ENCODE measurements around the gene PDE1A. TPM values are rescaled to one million over a fixed set of nuclear protein-coding genes. Genes with fewer than 3 reads are reported as not detected.

PDE1A gene
- total RNA-seq, 1 experiment from 2014 or later: 0.15 TPM

DNA sequence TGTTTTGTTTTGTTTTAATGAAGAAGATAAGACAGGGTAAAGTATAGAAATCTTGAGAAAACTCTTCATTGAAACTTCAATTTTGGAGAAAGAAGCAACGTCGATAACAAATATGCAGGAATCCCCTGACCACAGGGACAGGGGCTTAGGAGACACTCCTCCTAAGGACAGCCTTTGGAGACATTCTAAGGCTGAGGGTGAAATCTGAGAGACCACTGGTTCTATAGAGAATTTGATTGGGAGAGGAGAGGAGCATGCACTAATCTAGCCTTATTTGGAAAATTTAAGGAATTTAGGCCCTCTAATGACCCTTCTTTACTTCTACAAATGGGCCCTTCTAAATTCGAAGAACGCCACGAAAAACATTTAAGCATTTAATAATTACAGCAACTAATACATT lies 233.5 kb downstream of the PDE1A start:
- H3K27me3 ChIP-seq (ENCODE audit: low read length): no peaks in the 10 kb centered on the region
- H3K4me3 ChIP-seq (ENCODE audit: low read length): no peak overlapping the region
- H2AFZ ChIP-seq (ENCODE audit: low read length): no peak overlapping the region
- no peaks in the 10 kb centered on the region for H3K9me3 ChIP-seq (ENCODE audit: low read length)
- no peak overlapping the region for H3K4me2 ChIP-seq (ENCODE audit: low read depth, low read length, poor library complexity, severe bottlenecking)
- no peaks in the 10 kb centered on the region for H3K4me1 ChIP-seq (ENCODE audit: low read length)
- no peak overlapping the region for H3K9ac ChIP-seq (ENCODE audit: low read length)
- H4K20me1 ChIP-seq (ENCODE audit: insufficient read depth, low read depth, low read length): no peaks in the 10 kb centered on the region
- H3K36me3 ChIP-seq (ENCODE audit: insufficient read depth, low read length): no peaks in the 10 kb centered on the region
- no peaks in the 10 kb centered on the region for H3K79me2 ChIP-seq (ENCODE audit: low read length)
- no peak for DNase-seq
- no peaks in the 10 kb centered on the region for H3K9me2 ChIP-seq (replicated peaks; ENCODE audit: insufficient read depth, low read length)
- no peak overlapping the region for H3K27ac ChIP-seq (ENCODE audit: low read length)

DNA sequence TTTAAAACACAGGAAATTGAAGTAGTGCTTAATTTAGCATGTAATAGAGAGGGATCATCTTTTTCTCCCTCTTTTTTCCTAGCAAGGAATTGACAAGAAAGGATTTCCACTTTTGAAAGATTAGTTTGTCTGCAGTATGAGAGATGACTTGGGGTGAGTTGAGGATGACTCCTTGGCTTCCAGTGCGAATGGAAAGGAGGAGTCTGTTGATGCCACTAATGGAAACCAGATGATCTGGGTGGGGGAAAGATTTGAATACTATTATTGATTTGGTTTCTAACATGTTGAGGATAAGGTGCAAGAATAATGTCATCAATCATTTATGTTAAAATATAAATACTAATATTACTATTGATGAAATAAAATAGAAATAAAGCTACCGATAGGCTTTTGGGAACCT lies 235.8 kb downstream of the PDE1A start:
- Histone ChIP-seq H3K9ac (ENCODE audit: low read length) (no peak overlapping the region), H3K9me2 (replicated peaks; ENCODE audit: insufficient read depth, low read length) (no peaks in the 10 kb centered on the region), H3K4me1 (ENCODE audit: low read length) (no peaks in the 10 kb centered on the region), H3K79me2 (ENCODE audit: low read length) (no peaks in the 10 kb centered on the region), H3K4me2 (ENCODE audit: low read depth, low read length, poor library complexity, severe bottlenecking) (no peak overlapping the region), H3K9me3 (ENCODE audit: low read length) (no peaks in the 10 kb centered on the region), H4K20me1 (ENCODE audit: insufficient read depth, low read depth, low read length) (no peaks in the 10 kb centered on the region), H3K36me3 (ENCODE audit: insufficient read depth, low read length) (no peaks in the 10 kb centered on the region), H3K27ac (ENCODE audit: low read length) (no peak overlapping the region), H3K4me3 (ENCODE audit: low read length) (no peak overlapping the region), H3K27me3 (ENCODE audit: low read length) (no peaks in the 10 kb centered on the region), H2AFZ (ENCODE audit: low read length) (no peak overlapping the region)
- no peak for DNase-seq

DNA sequence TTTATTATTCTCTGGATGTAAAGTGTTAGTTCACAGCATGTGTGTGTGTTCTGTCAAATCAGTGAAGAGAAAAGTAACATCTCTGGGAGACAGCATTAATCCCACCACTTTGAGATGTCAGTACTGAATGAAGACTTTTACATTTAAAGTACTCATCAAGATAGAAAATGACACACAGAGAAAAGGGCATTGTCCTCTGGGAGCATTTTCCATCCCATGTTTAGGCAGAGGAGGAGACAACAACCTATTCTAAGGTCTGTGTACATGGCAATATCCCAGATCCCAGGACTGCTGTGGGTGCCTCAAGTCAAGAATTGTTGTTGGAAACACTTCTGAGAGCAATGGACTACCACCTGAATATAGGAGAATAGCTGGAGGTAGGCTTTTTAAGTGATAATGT lies 239.7 kb downstream of the PDE1A start:
- no peak overlapping the region for H3K4me2 ChIP-seq (ENCODE audit: low read depth, low read length, poor library complexity, severe bottlenecking)

DNA sequence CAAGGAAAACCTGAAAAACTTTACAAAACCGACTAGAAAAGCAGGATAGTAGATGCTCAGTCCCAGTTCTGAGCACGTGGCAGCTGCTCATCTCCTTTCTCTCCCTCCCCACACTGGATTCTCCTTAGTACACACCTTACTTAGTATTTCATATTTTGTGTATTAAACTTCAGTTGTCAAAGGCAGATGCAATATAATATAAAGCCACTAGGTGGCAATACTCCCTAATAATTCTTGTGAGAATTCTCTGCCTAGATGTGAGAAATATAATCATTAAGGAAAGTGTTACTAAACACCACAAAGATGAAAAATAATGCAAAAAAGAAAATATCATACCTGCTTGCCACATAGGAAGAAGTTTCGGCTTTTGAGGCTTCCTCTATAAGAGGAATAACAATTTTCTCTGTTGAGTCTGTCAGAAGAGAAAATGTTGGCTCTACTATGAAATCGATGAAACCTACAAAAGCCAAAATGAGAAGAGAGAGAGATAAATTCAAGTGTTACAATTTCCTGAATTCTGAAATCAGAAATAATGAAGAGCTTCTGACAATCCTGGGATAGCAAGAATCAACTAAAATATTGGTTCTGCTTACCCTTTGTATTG lies 240.6 kb downstream of the PDE1A start:
- Histone ChIP-seq H2AFZ (ENCODE audit: low read length) (no peak overlapping the region), H3K4me3 (ENCODE audit: low read length) (no peak overlapping the region), H4K20me1 (ENCODE audit: insufficient read depth, low read depth, low read length) (no peaks in the 10 kb centered on the region), H3K9ac (ENCODE audit: low read length) (no peak overlapping the region), H3K9me3 (ENCODE audit: low read length) (no peaks in the 10 kb centered on the region), H3K4me1 (ENCODE audit: low read length) (no peaks in the 10 kb centered on the region), H3K9me2 (replicated peaks; ENCODE audit: insufficient read depth, low read length) (no peaks in the 10 kb centered on the region), H3K4me2 (ENCODE audit: low read depth, low read length, poor library complexity, severe bottlenecking) (no peak overlapping the region), H3K27ac (ENCODE audit: low read length) (no peak overlapping the region), H3K79me2 (ENCODE audit: low read length) (no peaks in the 10 kb centered on the region), H3K27me3 (ENCODE audit: low read length) (no peaks in the 10 kb centered on the region), H3K36me3 (ENCODE audit: insufficient read depth, low read length) (no peaks in the 10 kb centered on the region)
- peak; percentile 83 for DNase-seq

More for the DNA sequence above, 239.7 kb downstream of the PDE1A start:
- Histone ChIP-seq H3K79me2 (ENCODE audit: low read length) (no peaks in the 10 kb centered on the region), H3K9ac (ENCODE audit: low read length) (no peak overlapping the region), H3K9me2 (replicated peaks; ENCODE audit: insufficient read depth, low read length) (no peaks in the 10 kb centered on the region), H4K20me1 (ENCODE audit: insufficient read depth, low read depth, low read length) (no peaks in the 10 kb centered on the region), H3K36me3 (ENCODE audit: insufficient read depth, low read length) (no peaks in the 10 kb centered on the region), H3K4me3 (ENCODE audit: low read length) (no peak overlapping the region), H3K27ac (ENCODE audit: low read length) (no peak overlapping the region), H2AFZ (ENCODE audit: low read length) (no peak overlapping the region), H3K4me1 (ENCODE audit: low read length) (no peaks in the 10 kb centered on the region), H3K27me3 (ENCODE audit: low read length) (no peaks in the 10 kb centered on the region), H3K9me3 (ENCODE audit: low read length) (no peaks in the 10 kb centered on the region)
- DNase-seq: no peak

DNA sequence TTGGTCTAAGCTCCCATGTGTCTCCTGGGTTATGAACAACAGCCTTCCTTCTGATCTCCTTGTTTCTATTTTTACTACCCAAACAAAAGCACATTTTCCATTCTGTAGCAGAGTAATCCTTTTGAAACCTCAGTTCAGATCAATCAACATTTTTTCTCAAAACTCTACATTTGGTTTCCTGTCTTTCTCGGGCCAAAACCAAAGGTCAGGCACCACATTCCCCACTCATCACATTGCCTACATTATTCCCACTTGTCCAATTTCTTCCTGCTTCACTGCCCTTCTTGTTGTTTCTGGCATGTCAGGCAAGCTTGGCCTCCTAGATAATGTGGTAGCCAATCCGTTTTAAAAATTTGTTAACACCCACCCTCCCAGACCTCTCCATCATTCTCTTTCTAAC lies 244.4 kb downstream of the PDE1A start:
- DNase-seq: no peak
- H3K27ac ChIP-seq (ENCODE audit: low read length): no peak overlapping the region
- H3K9me2 ChIP-seq (replicated peaks; ENCODE audit: insufficient read depth, low read length): no peaks in the 10 kb centered on the region
- H2AFZ ChIP-seq (ENCODE audit: low read length): no peak overlapping the region
- H3K4me2 ChIP-seq (ENCODE audit: low read depth, low read length, poor library complexity, severe bottlenecking): no peak overlapping the region
- no peaks in the 10 kb centered on the region for H3K36me3 ChIP-seq (ENCODE audit: insufficient read depth, low read length)
- H3K4me1 ChIP-seq (ENCODE audit: low read length): no peaks in the 10 kb centered on the region
- H3K27me3 ChIP-seq (ENCODE audit: low read length): no peaks in the 10 kb centered on the region
- H4K20me1 ChIP-seq (ENCODE audit: insufficient read depth, low read depth, low read length): no peaks in the 10 kb centered on the region
- no peak overlapping the region for H3K9ac ChIP-seq (ENCODE audit: low read length)
- no peaks in the 10 kb centered on the region for H3K9me3 ChIP-seq (ENCODE audit: low read length)
- H3K79me2 ChIP-seq (ENCODE audit: low read length): no peaks in the 10 kb centered on the region
- no peak overlapping the region for H3K4me3 ChIP-seq (ENCODE audit: low read length)

DNA sequence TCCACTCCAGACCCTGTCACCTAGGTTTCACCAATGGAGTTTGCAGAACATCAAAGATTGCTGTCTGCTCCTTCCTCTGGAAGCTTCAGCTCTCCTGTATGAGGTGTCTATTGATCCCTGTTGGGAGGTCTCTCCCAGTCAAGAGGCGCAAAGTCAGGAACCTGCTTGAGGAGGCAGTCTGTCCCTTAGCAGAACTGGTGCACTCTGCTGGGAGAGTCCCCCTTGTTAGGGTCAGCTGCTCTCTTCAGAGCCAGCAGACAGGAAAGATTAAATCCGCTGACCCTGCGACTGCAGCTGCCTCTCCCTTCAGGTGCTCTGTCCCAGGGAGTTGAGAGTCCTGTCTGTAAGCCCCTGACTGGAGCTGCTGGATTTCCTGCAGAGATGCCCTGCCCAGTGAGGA lies 245.5 kb downstream of the PDE1A start:
- no peak for DNase-seq
- H3K4me1 ChIP-seq (ENCODE audit: low read length): no peaks in the 10 kb centered on the region
- no peaks in the 10 kb centered on the region for H3K27me3 ChIP-seq (ENCODE audit: low read length)
- no peak overlapping the region for H3K4me3 ChIP-seq (ENCODE audit: low read length)
- no peaks in the 10 kb centered on the region for H3K36me3 ChIP-seq (ENCODE audit: insufficient read depth, low read length)
- no peaks in the 10 kb centered on the region for H3K9me2 ChIP-seq (replicated peaks; ENCODE audit: insufficient read depth, low read length)
- H3K9me3 ChIP-seq (ENCODE audit: low read length): no peaks in the 10 kb centered on the region
- H3K4me2 ChIP-seq (ENCODE audit: low read depth, low read length, poor library complexity, severe bottlenecking): no peak overlapping the region
- no peak overlapping the region for H2AFZ ChIP-seq (ENCODE audit: low read length)
- no peak overlapping the region for H3K27ac ChIP-seq (ENCODE audit: low read length)
- H4K20me1 ChIP-seq (ENCODE audit: insufficient read depth, low read depth, low read length): no peaks in the 10 kb centered on the region
- no peak overlapping the region for H3K9ac ChIP-seq (ENCODE audit: low read length)
- H3K79me2 ChIP-seq (ENCODE audit: low read length): no peaks in the 10 kb centered on the region

DNA sequence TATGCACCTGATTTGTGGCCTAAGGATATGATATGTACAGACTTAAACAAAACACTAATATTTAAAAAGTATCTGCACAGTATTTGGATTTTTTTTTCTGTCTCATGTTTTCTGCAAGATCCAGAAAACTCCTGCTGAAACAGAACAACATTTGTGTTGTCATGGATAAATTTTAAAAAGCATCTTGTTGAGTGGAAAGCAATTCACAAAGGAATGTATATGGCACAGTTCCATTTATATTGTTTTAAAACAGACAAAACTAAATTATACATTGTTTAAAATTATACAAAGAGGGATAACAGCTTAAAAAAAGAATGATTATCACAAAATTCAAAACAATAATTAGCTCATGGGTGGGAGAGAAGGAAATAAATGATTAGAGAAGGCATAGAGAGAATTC lies 247.7 kb downstream of the PDE1A start:
- no peaks in the 10 kb centered on the region for H3K4me1 ChIP-seq (ENCODE audit: low read length)
- no peaks in the 10 kb centered on the region for H3K79me2 ChIP-seq (ENCODE audit: low read length)
- H3K9me3 ChIP-seq (ENCODE audit: low read length): no peaks in the 10 kb centered on the region
- DNase-seq: no peak
- H3K27me3 ChIP-seq (ENCODE audit: low read length): no peaks in the 10 kb centered on the region
- H3K4me3 ChIP-seq (ENCODE audit: low read length): no peak overlapping the region
- H3K4me2 ChIP-seq (ENCODE audit: low read depth, low read length, poor library complexity, severe bottlenecking): no peak overlapping the region
- no peak overlapping the region for H3K9ac ChIP-seq (ENCODE audit: low read length)
- H3K9me2 ChIP-seq (replicated peaks; ENCODE audit: insufficient read depth, low read length): no peaks in the 10 kb centered on the region
- no peak overlapping the region for H3K27ac ChIP-seq (ENCODE audit: low read length)
- no peaks in the 10 kb centered on the region for H3K36me3 ChIP-seq (ENCODE audit: insufficient read depth, low read length)
- H2AFZ ChIP-seq (ENCODE audit: low read length): no peak overlapping the region
- no peaks in the 10 kb centered on the region for H4K20me1 ChIP-seq (ENCODE audit: insufficient read depth, low read depth, low read length)

DNA sequence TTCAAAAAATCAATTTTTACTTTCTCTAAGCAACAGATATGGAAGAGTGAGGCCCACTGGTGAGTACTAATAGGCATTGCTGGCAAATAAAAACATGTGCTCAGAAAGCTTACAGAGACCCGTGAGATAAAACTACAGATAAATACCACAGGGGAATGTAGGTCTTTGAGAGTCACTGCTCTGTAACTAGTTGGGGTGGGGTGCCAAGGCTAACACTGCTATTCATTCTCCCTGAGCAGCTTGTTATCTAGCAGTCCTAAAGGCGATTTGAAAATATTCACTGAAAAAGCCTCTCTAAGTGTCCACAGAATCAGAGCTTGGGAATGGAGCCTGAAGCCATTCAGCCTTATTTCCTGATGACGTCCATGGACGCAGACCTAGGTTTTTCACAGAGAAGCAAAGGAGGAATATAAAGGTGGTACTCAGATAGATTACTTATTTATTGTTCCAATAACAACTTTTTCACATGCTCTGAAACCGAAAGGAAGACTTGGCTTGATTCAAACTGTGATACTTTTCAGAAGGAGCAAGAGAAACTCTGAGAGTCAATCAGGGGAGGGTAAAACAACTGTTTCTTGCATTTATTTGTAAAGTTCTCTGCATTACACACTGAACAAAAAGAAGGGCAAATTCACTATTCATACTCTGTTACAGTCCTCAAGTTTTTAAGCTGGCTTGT lies 252.8 kb downstream of the PDE1A start:
- no peaks in the 10 kb centered on the region for H3K9me3 ChIP-seq (ENCODE audit: low read length)
- H3K4me1 ChIP-seq (ENCODE audit: low read length): no peaks in the 10 kb centered on the region
- no peaks in the 10 kb centered on the region for H4K20me1 ChIP-seq (ENCODE audit: insufficient read depth, low read depth, low read length)
- no peaks in the 10 kb centered on the region for H3K79me2 ChIP-seq (ENCODE audit: low read length)
- no peak overlapping the region for H3K9ac ChIP-seq (ENCODE audit: low read length)
- no peak overlapping the region for H3K4me2 ChIP-seq (ENCODE audit: low read depth, low read length, poor library complexity, severe bottlenecking)
- no peak overlapping the region for H3K4me3 ChIP-seq (ENCODE audit: low read length)
- H3K27me3 ChIP-seq (ENCODE audit: low read length): no peaks in the 10 kb centered on the region
- no peaks in the 10 kb centered on the region for H3K9me2 ChIP-seq (replicated peaks; ENCODE audit: insufficient read depth, low read length)
- H2AFZ ChIP-seq (ENCODE audit: low read length): no peak overlapping the region
- no peak for DNase-seq
- no peak overlapping the region for H3K27ac ChIP-seq (ENCODE audit: low read length)
- no peaks in the 10 kb centered on the region for H3K36me3 ChIP-seq (ENCODE audit: insufficient read depth, low read length)

Data from Karpas-422 (cell line).